H1 (cell line): ENCODE measurements around the gene SYCE3. TPM values are rescaled to one million over a fixed set of nuclear protein-coding genes. Genes with fewer than 3 reads are reported as not detected.

Experiments used
- CTCF ChIA-PET: fragments of 300-600 bp; sonication (Branson Sonifier 250); formaldehyde crosslinking; loops from one replicate; lab custom pipeline; 2021; ENCODE audit not compliant: partially characterized antibody; lab: Charles Lee
- POLR2A ChIA-PET: fragments of 300-600 bp; sonication (Branson Sonifier 250); formaldehyde crosslinking; loops from one replicate; lab custom pipeline; 2021; ENCODE audit warnings: inconsistent platforms; ENCODE audit not compliant: partially characterized antibody; lab: Charles Lee
- DNase-seq, 2 experiments: peaks; one replicate each; pipeline versions ENCODE4 v3.0.0 to v3.0.0-alpha.2; 2010 to 2022; ENCODE audit warnings: low spot score in 2 of 2, low read depth in 1 of 2, mixed read lengths in 1 of 2
- FAIRE-seq: peaks from 2 replicates; lab custom pipeline; 2011; peaks lifted over from hg19 to GRCh38; lab: Jason Lieb, UNC
- H2AFZ ChIP-seq: 2 replicates; pipeline ENCODE4 v1.8.1; 2012; ENCODE audit warnings: low read length, inconsistent platforms
- H2AK5ac ChIP-seq: 2 replicates; pipeline ENCODE4 v1.6.1; 2013; ENCODE audit warnings: low read depth, low read length
- H2BK120ac ChIP-seq: replicated peaks from 2 replicates; pipeline ENCODE3; 2013; ENCODE audit warnings: low read depth, low read length, inconsistent platforms
- H2BK12ac ChIP-seq: 2 replicates; pipeline ENCODE4 v1.6.1; 2013; ENCODE audit warnings: low read depth, low read length
- H2BK15ac ChIP-seq: 2 replicates; pipeline ENCODE4 v1.6.1; 2013; ENCODE audit warnings: low read length
- H2BK20ac ChIP-seq: 2 replicates; pipeline ENCODE4 v1.6.1; 2013; ENCODE audit warnings: low read length
- H2BK5ac ChIP-seq: 2 replicates; pipeline ENCODE4 v1.6.1; 2013; ENCODE audit warnings: low read depth, low read length
- H3K14ac ChIP-seq: 2 replicates; pipeline ENCODE4 v1.6.1; 2013; ENCODE audit warnings: inconsistent platforms; ENCODE audit not compliant: insufficient read length
- H3K18ac ChIP-seq: 2 replicates; pipeline ENCODE4 v1.6.1; 2013; ENCODE audit warnings: low read length; ENCODE audit errors: extremely low read depth
- H3K23ac ChIP-seq: 2 replicates; pipeline ENCODE4 v1.6.1; 2013; ENCODE audit warnings: inconsistent platforms; ENCODE audit not compliant: insufficient read length
- H3K23me2 ChIP-seq: 2 replicates; pipeline ENCODE4 v1.6.1; 2013; ENCODE audit warnings: low read depth, low read length
- H3K27ac ChIP-seq: 2 replicates; pipeline ENCODE4 v1.6.1; 2011; ENCODE audit warnings: low read depth, low read length, inconsistent platforms
- H3K27me3 ChIP-seq, 4 experiments: replicated peaks in 1 of 4; 1 replicate in 1 of 4; 2 replicates in 3 of 4; pipeline versions ENCODE4 v1.6.1 to v1.8.1; 2011 to 2013; ENCODE audit warnings: low read length in 3 of 4, mild to moderate bottlenecking in 3 of 4, inconsistent platforms in 2 of 4, mixed read lengths in 2 of 4, moderate library complexity in 1 of 4; ENCODE audit not compliant: control insufficient read depth in 3 of 4, insufficient read depth in 3 of 4; ENCODE audit errors: extremely low read depth in 1 of 4
- H3K36me3 ChIP-seq, 4 experiments: 2 replicates each; pipeline versions ENCODE4 v1.6.1 to v1.8.1; 2011 to 2013; ENCODE audit warnings: mild to moderate bottlenecking in 4 of 4, low read length in 3 of 4, moderate library complexity in 2 of 4, control low read depth in 1 of 4, inconsistent platforms in 1 of 4; ENCODE audit not compliant: insufficient read depth in 4 of 4, control insufficient read depth in 2 of 4
- H3K4ac ChIP-seq: replicated peaks from 2 replicates; pipeline ENCODE3; 2013; ENCODE audit warnings: low read length, low read depth, mixed read lengths, inconsistent platforms; ENCODE audit not compliant: insufficient read length
- H3K4me1 ChIP-seq, 4 experiments: replicated peaks in 1 of 4; 1 replicate in 1 of 4; 2 replicates in 3 of 4; pipeline versions ENCODE4 v1.6.1 to v1.8.1; 2011 to 2013; ENCODE audit warnings: low read length in 3 of 4, inconsistent platforms in 2 of 4, mixed read lengths in 1 of 4; ENCODE audit not compliant: insufficient read depth in 4 of 4, control insufficient read depth in 3 of 4
- H3K4me2 ChIP-seq, 2 experiments: 2 replicates each; pipeline versions ENCODE4 v1.6.1 to v1.8.1; 2011 to 2013; ENCODE audit warnings: low read depth in 2 of 2, low read length in 2 of 2, control low read depth in 1 of 2, inconsistent platforms in 1 of 2, mild to moderate bottlenecking in 1 of 2; ENCODE audit not compliant: insufficient read depth in 1 of 2
- H3K4me3 ChIP-seq, 4 experiments: fragments of 200-600, 300-600 bp in 1 of 4; sonication (generic), shearing (Covaris generic), sonication (Bioruptor Twin) in 1 of 4; 2 replicates each; pipeline versions ENCODE4 v1.5.1 to v1.8.1; 2011 to 2016; ENCODE audit warnings: low read length in 4 of 4, low read depth in 3 of 4, control low read depth in 2 of 4, inconsistent platforms in 2 of 4, mild to moderate bottlenecking in 2 of 4, mixed read lengths in 1 of 4, moderate library complexity in 1 of 4; ENCODE audit not compliant: insufficient read depth in 2 of 4; ENCODE audit errors: extremely low read depth in 1 of 4
- H3K56ac ChIP-seq: replicated peaks from 2 replicates; pipeline ENCODE3; 2013; ENCODE audit warnings: low read depth, mild to moderate bottlenecking, mixed read lengths, low read length, inconsistent platforms; ENCODE audit not compliant: insufficient read length
- H3K79me1 ChIP-seq: 2 replicates; pipeline ENCODE4 v1.6.1; 2013; ENCODE audit warnings: low read depth, low read length, control low read depth
- H3K79me2 ChIP-seq, 2 experiments: 2 replicates each; pipeline versions ENCODE4 v1.6.1 to v1.8.1; 2012 to 2013; ENCODE audit warnings: low read length in 2 of 2, mild to moderate bottlenecking in 2 of 2, inconsistent platforms in 1 of 2; ENCODE audit not compliant: insufficient read depth in 2 of 2, control insufficient read depth in 1 of 2
- H3K9ac ChIP-seq, 4 experiments: replicated peaks in 1 of 4; 1 replicate in 1 of 4; 2 replicates in 3 of 4; pipeline versions ENCODE4 v1.6.1 to v1.8.1; 2011 to 2013; ENCODE audit warnings: low read depth in 3 of 4, low read length in 3 of 4, control low read depth in 2 of 4, mild to moderate bottlenecking in 2 of 4, moderate library complexity in 2 of 4, inconsistent platforms in 1 of 4; ENCODE audit errors: extremely low read depth in 1 of 4
- H3K9me3 ChIP-seq, 2 experiments: 2 replicates each; pipeline versions ENCODE4 v1.6.1 to v1.8.1; 2012 to 2013; ENCODE audit warnings: mild to moderate bottlenecking in 2 of 2, moderate library complexity in 2 of 2, control low read depth in 1 of 2, inconsistent platforms in 1 of 2, low read depth in 1 of 2, low read length in 1 of 2, mixed read lengths in 1 of 2; ENCODE audit not compliant: insufficient read depth in 2 of 2
- H4K20me1 ChIP-seq, 2 experiments: replicated peaks in 1 of 2; 2 replicates each; pipeline versions ENCODE3 to v1.8.1; 2011 to 2013; ENCODE audit warnings: inconsistent platforms in 2 of 2, low read length in 2 of 2, mild to moderate bottlenecking in 1 of 2; ENCODE audit not compliant: insufficient read depth in 2 of 2, control insufficient read depth in 1 of 2
- H4K5ac ChIP-seq: 2 replicates; pipeline ENCODE4 v1.6.1; 2013; ENCODE audit warnings: low read length, low read depth, mixed read lengths, inconsistent platforms; ENCODE audit not compliant: insufficient read length
- H4K8ac ChIP-seq: 2 replicates; pipeline ENCODE4 v1.8.0; 2013; ENCODE audit warnings: mild to moderate bottlenecking, moderate library complexity, low read length, inconsistent platforms; ENCODE audit not compliant: insufficient read depth; ENCODE audit errors: extremely low read depth
- H4K91ac ChIP-seq: replicated peaks from 2 replicates; pipeline ENCODE3; 2013; ENCODE audit warnings: low read length, mixed read lengths, inconsistent platforms; ENCODE audit not compliant: insufficient read length
- EZH2 ChIP-seq: fragments of 200-600 bp; sonication (generic); IDR thresholded peaks from 2 replicates; pipeline ENCODE4 v1.7.1; 2012; ENCODE audit warnings: low read depth, mild to moderate bottlenecking, moderate library complexity, low read length, inconsistent platforms; ENCODE audit not compliant: severe bottlenecking
- KDM4A ChIP-seq: IDR thresholded peaks from one replicate; pipeline ENCODE4 v1.7.1; 2012; ENCODE audit warnings: low read depth, mild to moderate bottlenecking, moderate library complexity, low read length, inconsistent platforms; ENCODE audit not compliant: severe bottlenecking
- YY1 ChIP-seq: IDR thresholded peaks from 2 replicates; pipeline ENCODE4 v1.6.1; 2011; ENCODE audit warnings: low read depth, mild to moderate bottlenecking, low read length
- WGBS, 2 experiments: shearing (Covaris generic) in 1 of 2; methylation state at CpG; one replicate each; pipeline versions ENCODE4 v1.1.6 to v1.1.7; 2013 to 2015; ENCODE audit warnings: low lambda C conversion rate in 2 of 2, mixed read lengths in 2 of 2, inconsistent platforms in 1 of 2, low coverage in 1 of 2, missing lambda C conversion rate in 1 of 2; ENCODE audit not compliant: insufficient replicate concordance in 2 of 2, insufficient coverage in 1 of 2, insufficient read length in 1 of 2; ENCODE audit errors: extremely low coverage in 1 of 2, missing lambda C conversion rate in 1 of 2; 5-methylcytosine and 5-hydroxymethylcytosine counted together
- polyA plus RNA-seq, 7 experiments: library from polyadenylated mRNA; depleted of rRNA in 3 of 7; stranded (reverse) in 5 of 7; unstranded in 2 of 7; fragments of >200 nt in 5 of 7; fragments of 200-250 nt in 2 of 7; gene quantifications; 1 replicate in 5 of 7; 2 replicates in 1 of 7; 4 replicates in 1 of 7; pipeline versions ENCODE4 v1.2.1 to v1.2.3, GENCODE V29; 2011 to 2013; ENCODE audit warnings: missing spikeins in 2 of 7, mixed read lengths in 2 of 7
- total RNA-seq: library from RNA; stranded (reverse); fragmentation: NEBNext Ultra II Directional; extraction: Animal tissue kit (Norgen Biotek cat#: 25700); gene quantifications from 2 replicates; pipeline ENCODE4 v1.2.1, GENCODE V29; 2021

SYCE3 gene
- total and polyA plus RNA-seq, 2 of the 8 experiments (the other 6 are each of a cell fraction or from before 2014, with no cell fraction given), result 1.9 TPM; not detected in 1

- ChIA-PET POLR2A (no interaction called here), CTCF (interaction anchor here (0.8 to 2.5 kb wide), 5 partner anchors 8 to 96 kb away, joined by 3 to 9 read pairs (median 3); partner anchors contain the start of gene CPT1B)
- WGBS, 2 experiments, result 74% methylated on average over 64 of the region's 103 CpGs; no CpG with 5 or more reads in 1 of the 2 experiments
- Histone ChIP-seq H3K4me1 (peaks cover 0 to 16% (median 4%) of the 10 kb centered on the region in 4 experiments; a peak in 5 of 7 replicates), H3K9me3 (no peaks in the 10 kb centered on the region), H3K18ac (no peak overlapping the region), H3K4me3 (peak overlapping the region in 3 of 4 experiments; percentile 26 to 55 (median 27); a peak in 6 of 8 replicates), H3K27me3 (peaks cover 54 to 71% (median 62%) of the 10 kb centered on the region in 4 experiments; a peak in 6 of 7 replicates), H4K5ac (no peak overlapping the region), H3K79me1 (no peaks in the 10 kb centered on the region), H3K23me2 (peaks cover 2% of the 10 kb centered on the region; the same call in 1 of the 2 replicates), H3K4ac (no peak overlapping the region), H3K27ac (no peak overlapping the region), H2AK5ac (no peak overlapping the region), H2BK20ac (no peak overlapping the region), H3K4me2 (peak overlapping the region; percentile 29 to 64; a peak in 3 of 4 replicates), H2AFZ (no peak overlapping the region), H2BK120ac (no peak overlapping the region), H4K91ac (no peak overlapping the region), H4K8ac (peak overlapping the region; percentile 51; the same call in 1 of the 2 replicates), H2BK12ac (no peak overlapping the region), H3K79me2 (no peaks in the 10 kb centered on the region), H2BK15ac (no peak overlapping the region), H2BK5ac (no peak overlapping the region), H3K56ac (no peak overlapping the region), H3K9ac (no peak overlapping the region), H3K14ac (no peak overlapping the region), H3K23ac (no peak overlapping the region), H3K36me3 (peaks cover 0 to 3% (median 0%) of the 10 kb centered on the region in 4 experiments; a peak in 1 of 8 replicates), H4K20me1 (peaks cover 11 to 15% of the 10 kb centered on the region in 2 experiments)
- FAIRE-seq (no peak), DNase-seq (no peak)
- TF ChIP-seq KDM4A (peak; percentile 30), YY1 (no peak), EZH2 (peak; percentile 68)
Observed at GRCh38 chr22:50604256-50605001, 41.7 kb upstream of the SYCE3 start.
